ENCODE measurements around the gene FAM168A. TPM values are rescaled to one million over a fixed set of nuclear protein-coding genes. Genes with fewer than 3 reads are reported as not detected.

Gene FAM168A
- total and polyA plus RNA-seq, 4 donors, result 5.5 to 52.0 (median 25.5) TPM

GRCh38 chr11:73406619-73407018 is 191.3 kb downstream of the FAM168A start:
- ATAC-seq (ENCODE audit: low FRiP score), result no peak
- Histone ChIP-seq H3K27ac (ENCODE audit: low read depth in 1 of 2, low read length in 2 of 2) (no peak overlapping the region), H3K4me3 (ENCODE audit: low read length in 2 of 2) (no peak overlapping the region), H3K4me1 (ENCODE audit: control insufficient read depth in 1 of 2, insufficient read depth in 2 of 2, low read length in 2 of 2) (no peaks in the 10 kb centered on the region), H3K27me3 (ENCODE audit: control insufficient read depth in 1 of 2, insufficient read depth in 2 of 2, low read length in 1 of 2) (no peaks in the 10 kb centered on the region), H3K36me3 (ENCODE audit: control insufficient read depth in 1 of 2, insufficient read depth in 2 of 2, low read length in 1 of 2) (peaks cover 0 to 6% of the 10 kb centered on the region in 2 donors), H3K9me3 (ENCODE audit: control insufficient read depth, low read length) (no peaks in the 10 kb centered on the region)
- 90 to 92% methylated on average over 5 of the region's 5 CpGs for WGBS, 2 donors
- DNase-seq, result peak in 1 of 2 donors; percentile 58
- intact Hi-C loops (cut with DNase I), result no loop called here

GRCh38 chr11:73406131-73406530 is 191.8 kb downstream of the FAM168A start:
- Histone ChIP-seq H3K36me3 (ENCODE audit: control insufficient read depth in 1 of 2, insufficient read depth in 2 of 2, low read length in 1 of 2) (peaks cover 0 to 6% of the 10 kb centered on the region in 2 donors), H3K4me3 (ENCODE audit: low read length in 2 of 2) (no peak overlapping the region), H3K9me3 (ENCODE audit: control insufficient read depth, low read length) (no peaks in the 10 kb centered on the region), H3K27ac (ENCODE audit: low read depth in 1 of 2, low read length in 2 of 2) (no peak overlapping the region), H3K4me1 (ENCODE audit: control insufficient read depth in 1 of 2, insufficient read depth in 2 of 2, low read length in 2 of 2) (no peaks in the 10 kb centered on the region), H3K27me3 (ENCODE audit: control insufficient read depth in 1 of 2, insufficient read depth in 2 of 2, low read length in 1 of 2) (no peaks in the 10 kb centered on the region)
- ATAC-seq (ENCODE audit: low FRiP score), result no peak
- intact Hi-C loops (cut with DNase I), result no loop called here
- 96 to 100% methylated on average over 1 of the region's 1 CpG for WGBS, 2 donors
- DNase-seq, result no peak

- H3K9me3 ChIP-seq (ENCODE audit: control insufficient read depth, low read length), result no peaks in the 10 kb centered on the region
- no peaks in the 10 kb centered on the region for H3K27me3 ChIP-seq (ENCODE audit: control insufficient read depth in 1 of 2, insufficient read depth in 2 of 2, low read length in 1 of 2)
- H3K4me3 ChIP-seq (ENCODE audit: low read length in 2 of 2), result no peak overlapping the region
- no peaks in the 10 kb centered on the region for H3K4me1 ChIP-seq (ENCODE audit: control insufficient read depth in 1 of 2, insufficient read depth in 2 of 2, low read length in 2 of 2)
- H3K36me3 ChIP-seq (ENCODE audit: control insufficient read depth in 1 of 2, insufficient read depth in 2 of 2, low read length in 1 of 2), result peaks cover 0 to 6% of the 10 kb centered on the region in 2 donors
- DNase-seq, result no peak
- 89 to 96% methylated on average over 8 of the region's 8 CpGs for WGBS, 2 donors
- no peak overlapping the region for H3K27ac ChIP-seq (ENCODE audit: low read depth in 1 of 2, low read length in 2 of 2)
- ATAC-seq (ENCODE audit: low FRiP score), result no peak
- intact Hi-C loops (cut with DNase I), result no loop called here
Observed at GRCh38 chr11:73405146-73405510, 192.8 kb downstream of the FAM168A start.

GRCh38 chr11:73404506-73405145 is 193.3 kb downstream of the FAM168A start:
- intact Hi-C loops (cut with DNase I), result loop anchor here (5.0 kb wide), 1 partner anchor 258 kb away; no protein-coding TSS in a partner anchor
- 85 to 89% methylated on average over 5 of the region's 5 CpGs for WGBS, 2 donors
- H3K36me3 ChIP-seq (ENCODE audit: control insufficient read depth in 1 of 2, insufficient read depth in 2 of 2, low read length in 1 of 2), result peaks cover 0 to 6% of the 10 kb centered on the region in 2 donors

GRCh38 chr11:73404048-73404447 is 193.9 kb downstream of the FAM168A start:
- Histone ChIP-seq H3K27me3 (ENCODE audit: control insufficient read depth in 1 of 2, insufficient read depth in 2 of 2, low read length in 1 of 2) (no peaks in the 10 kb centered on the region), H3K36me3 (ENCODE audit: control insufficient read depth in 1 of 2, insufficient read depth in 2 of 2, low read length in 1 of 2) (peaks cover 0 to 5% of the 10 kb centered on the region in 2 donors), H3K27ac (ENCODE audit: low read depth in 1 of 2, low read length in 2 of 2) (no peak overlapping the region), H3K9me3 (ENCODE audit: control insufficient read depth, low read length) (no peaks in the 10 kb centered on the region), H3K4me1 (ENCODE audit: control insufficient read depth in 1 of 2, insufficient read depth in 2 of 2, low read length in 2 of 2) (no peaks in the 10 kb centered on the region), H3K4me3 (ENCODE audit: low read length in 2 of 2) (no peak overlapping the region)
- ATAC-seq (ENCODE audit: low FRiP score) (peak; percentile 80), DNase-seq (peak; percentile 82 to 83)
- intact Hi-C loops (cut with DNase I), result loop anchor here (5.0 kb wide), 1 partner anchor 258 kb away; no protein-coding TSS in a partner anchor
- WGBS, 2 donors, result 52 to 55% methylated on average over 4 of the region's 4 CpGs

More at GRCh38 chr11:73404506-73405145, 193.3 kb downstream of the FAM168A start:
- H3K4me1 ChIP-seq (ENCODE audit: control insufficient read depth in 1 of 2, insufficient read depth in 2 of 2, low read length in 2 of 2), result no peaks in the 10 kb centered on the region
- no peaks in the 10 kb centered on the region for H3K27me3 ChIP-seq (ENCODE audit: control insufficient read depth in 1 of 2, insufficient read depth in 2 of 2, low read length in 1 of 2)
- H3K27ac ChIP-seq (ENCODE audit: low read depth in 1 of 2, low read length in 2 of 2), result no peak overlapping the region
- H3K4me3 ChIP-seq (ENCODE audit: low read length in 2 of 2), result no peak overlapping the region
- no peaks in the 10 kb centered on the region for H3K9me3 ChIP-seq (ENCODE audit: control insufficient read depth, low read length)
- peak in 1 of 2 donors; percentile 59 for DNase-seq
- no peak for ATAC-seq (ENCODE audit: low FRiP score)

GRCh38 chr11:73403541-73403940 is 194.4 kb downstream of the FAM168A start:
- Histone ChIP-seq H3K27me3 (ENCODE audit: control insufficient read depth in 1 of 2, insufficient read depth in 2 of 2, low read length in 1 of 2) (no peaks in the 10 kb centered on the region), H3K4me3 (ENCODE audit: low read length in 2 of 2) (no peak overlapping the region), H3K4me1 (ENCODE audit: control insufficient read depth in 1 of 2, insufficient read depth in 2 of 2, low read length in 2 of 2) (no peaks in the 10 kb centered on the region), H3K27ac (ENCODE audit: low read depth in 1 of 2, low read length in 2 of 2) (no peak overlapping the region), H3K36me3 (ENCODE audit: control insufficient read depth in 1 of 2, insufficient read depth in 2 of 2, low read length in 1 of 2) (peaks cover 0 to 2% of the 10 kb centered on the region in 2 donors), H3K9me3 (ENCODE audit: control insufficient read depth, low read length) (no peaks in the 10 kb centered on the region)
- DNase-seq (peak in 1 of 2 donors; percentile 47), ATAC-seq (ENCODE audit: low FRiP score) (no peak)
- intact Hi-C loops (cut with DNase I), result loop anchor here (5.0 kb wide), 1 partner anchor 259 kb away; no protein-coding TSS in a partner anchor
- 91 to 98% methylated on average over 5 of the region's 5 CpGs for WGBS, 2 donors

- intact Hi-C loops (cut with DNase I), result loop anchor here (5.0 kb wide), 1 partner anchor 259 kb away; no protein-coding TSS in a partner anchor
- ATAC-seq (ENCODE audit: low FRiP score) (no peak), DNase-seq (no peak)
- no peaks in the 10 kb centered on the region for H3K4me1 ChIP-seq (ENCODE audit: control insufficient read depth in 1 of 2, insufficient read depth in 2 of 2, low read length in 2 of 2)
- H3K9me3 ChIP-seq (ENCODE audit: control insufficient read depth, low read length), result no peaks in the 10 kb centered on the region
- H3K27me3 ChIP-seq (ENCODE audit: control insufficient read depth in 1 of 2, insufficient read depth in 2 of 2, low read length in 1 of 2), result no peaks in the 10 kb centered on the region
- H3K27ac ChIP-seq (ENCODE audit: low read depth in 1 of 2, low read length in 2 of 2), result no peak overlapping the region
- no peak overlapping the region for H3K4me3 ChIP-seq (ENCODE audit: low read length in 2 of 2)
- WGBS, 2 donors, result 78 to 85% methylated on average over 1 of the region's 1 CpG
- peaks cover 0 to 2% of the 10 kb centered on the region in 2 donors for H3K36me3 ChIP-seq (ENCODE audit: control insufficient read depth in 1 of 2, insufficient read depth in 2 of 2, low read length in 1 of 2)
Observed at GRCh38 chr11:73402834-73403185, 195.1 kb downstream of the FAM168A start.

- ATAC-seq (ENCODE audit: low FRiP score), result no peak
- DNase-seq, result peak in 1 of 2 donors; percentile 70
- H3K27me3 ChIP-seq (ENCODE audit: control insufficient read depth in 1 of 2, insufficient read depth in 2 of 2, low read length in 1 of 2), result no peaks in the 10 kb centered on the region
- 72 to 79% methylated on average over 15 of the region's 15 CpGs for WGBS, 2 donors
- no peaks in the 10 kb centered on the region for H3K9me3 ChIP-seq (ENCODE audit: control insufficient read depth, low read length)
- H3K4me1 ChIP-seq (ENCODE audit: control insufficient read depth in 1 of 2, insufficient read depth in 2 of 2, low read length in 2 of 2), result no peaks in the 10 kb centered on the region
- intact Hi-C loops (cut with DNase I), result loop anchor here (5.0 kb wide), 1 partner anchor 260 kb away; no protein-coding TSS in a partner anchor
- H3K4me3 ChIP-seq (ENCODE audit: low read length in 2 of 2), result no peak overlapping the region
- no peak overlapping the region for H3K27ac ChIP-seq (ENCODE audit: low read depth in 1 of 2, low read length in 2 of 2)
- no peaks in the 10 kb centered on the region for H3K36me3 ChIP-seq (ENCODE audit: control insufficient read depth in 1 of 2, insufficient read depth in 2 of 2, low read length in 1 of 2)
Observed at GRCh38 chr11:73401924-73402833, 195.7 kb downstream of the FAM168A start.

Data from aorta (tissue), 5 donors.